ENCODE measurements around the gene TAS2R20.
"Not testable (repeated sequence)": the region's sequence is repeated elsewhere in the genome, so short reads cannot be mapped to it uniquely, and the experiment has no call there.

The TAS2R20 gene, protein sequence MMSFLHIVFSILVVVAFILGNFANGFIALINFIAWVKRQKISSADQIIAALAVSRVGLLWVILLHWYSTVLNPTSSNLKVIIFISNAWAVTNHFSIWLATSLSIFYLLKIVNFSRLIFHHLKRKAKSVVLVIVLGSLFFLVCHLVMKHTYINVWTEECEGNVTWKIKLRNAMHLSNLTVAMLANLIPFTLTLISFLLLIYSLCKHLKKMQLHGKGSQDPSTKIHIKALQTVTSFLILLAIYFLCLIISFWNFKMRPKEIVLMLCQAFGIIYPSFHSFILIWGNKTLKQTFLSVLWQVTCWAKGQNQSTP

DNA sequence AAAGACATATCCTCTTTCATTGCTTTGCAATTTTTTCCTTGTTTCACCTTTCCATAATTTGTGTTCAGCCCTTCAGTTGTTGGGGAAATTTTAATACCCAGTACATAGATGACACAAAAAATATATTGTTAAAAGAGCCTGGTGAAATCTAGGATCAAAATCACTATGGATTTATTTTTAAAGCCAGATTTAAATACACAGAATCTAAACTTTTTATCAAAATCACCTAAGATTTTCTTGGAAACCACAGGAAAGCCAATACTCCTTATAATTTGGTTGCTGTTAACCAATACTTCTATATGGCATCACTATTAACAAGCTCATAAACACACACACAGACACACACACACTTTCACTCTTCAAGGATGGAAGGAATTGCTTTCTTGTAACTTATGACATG lies at the start of gene TAS2R20:
Gene TAS2R20 (minus strand): TSS at position 101 of the 400 bp plus-strand sequence. CDS start 429 bp downstream, outside the sequence.
- DNase-seq (ENCODE audit: low read depth, low spot score): no peak

DNA sequence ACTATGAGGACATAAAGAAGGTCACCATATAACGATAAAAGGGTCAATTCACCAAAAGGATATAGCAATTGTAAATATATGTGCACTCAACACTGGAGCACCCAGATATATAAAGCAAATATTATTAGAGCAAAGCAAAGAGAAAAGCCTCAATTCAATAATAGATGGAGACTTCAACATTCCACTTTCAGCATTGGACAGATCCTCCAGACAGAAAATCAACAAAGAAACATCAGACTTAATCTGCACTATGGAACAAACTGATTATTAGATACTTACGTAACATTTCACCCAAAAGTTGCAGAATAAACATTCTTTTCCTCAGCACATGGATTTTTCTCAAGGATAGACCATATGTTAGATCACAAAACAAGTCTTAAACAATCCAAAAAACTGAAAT lies 43.3 kb upstream of the TAS2R20 start:
- not testable (repeated sequence) for DNase-seq (ENCODE audit: low read depth, low spot score)

DNA sequence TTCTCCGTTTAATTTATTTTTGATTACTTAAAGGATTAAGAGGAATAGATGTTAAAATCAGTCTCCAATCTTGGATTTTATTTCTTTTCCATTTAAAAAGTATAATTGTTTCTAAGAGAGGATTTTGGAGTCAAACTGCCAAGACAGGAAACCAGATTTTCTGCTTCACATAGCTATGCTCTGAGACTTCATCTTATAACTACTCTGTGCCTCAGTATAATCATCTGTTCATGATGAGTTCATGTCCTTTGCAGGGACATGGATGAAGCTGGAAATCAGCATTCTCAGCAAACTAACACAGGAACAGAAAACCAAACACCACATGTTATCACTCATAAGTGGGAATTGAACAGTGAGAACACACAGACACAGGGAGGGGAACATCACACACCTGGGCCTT lies 42.1 kb upstream of the TAS2R20 start:
- no peak for DNase-seq (ENCODE audit: low read depth, low spot score)

DNA sequence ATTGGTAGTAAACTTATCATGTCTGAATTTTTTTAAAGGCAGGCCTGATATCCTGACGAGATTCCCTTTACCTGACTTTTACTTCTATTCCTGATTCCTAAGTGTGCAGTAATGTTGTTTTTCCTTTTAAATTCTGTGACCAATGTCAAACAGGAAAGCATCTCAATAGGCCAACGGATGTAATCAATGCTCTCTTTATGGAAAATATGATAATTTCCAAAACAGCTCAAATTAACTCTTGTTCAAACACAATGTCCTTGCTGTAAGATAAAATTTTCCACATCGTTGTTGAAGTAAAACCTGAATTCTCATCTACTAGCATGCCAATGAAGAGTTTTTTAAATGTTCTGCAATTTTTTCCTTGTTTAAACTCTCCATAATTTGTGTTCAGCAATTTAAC lies 41.1 kb upstream of the TAS2R20 start:
- no peak for DNase-seq (ENCODE audit: low read depth, low spot score)

DNA sequence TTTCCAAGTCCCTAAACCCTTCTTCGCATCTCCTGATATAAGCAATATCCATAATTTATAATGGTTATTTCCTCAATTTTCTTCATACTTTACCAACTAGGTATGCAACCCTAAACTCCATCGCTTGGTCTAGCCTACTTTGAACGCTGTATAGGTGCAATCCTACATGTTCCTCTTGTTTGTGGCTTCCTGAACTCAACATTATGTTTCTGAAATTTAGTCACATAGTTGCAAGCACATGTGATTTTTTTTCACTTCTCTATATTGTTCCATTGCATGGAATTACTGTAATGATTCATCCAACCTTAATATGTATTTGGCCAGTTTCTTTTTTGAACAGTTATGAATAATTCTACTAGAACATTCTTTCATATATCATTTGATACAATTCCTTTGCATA lies 35.9 kb upstream of the TAS2R20 start:
- DNase-seq (ENCODE audit: low read depth, low spot score): not testable (repeated sequence)

DNA sequence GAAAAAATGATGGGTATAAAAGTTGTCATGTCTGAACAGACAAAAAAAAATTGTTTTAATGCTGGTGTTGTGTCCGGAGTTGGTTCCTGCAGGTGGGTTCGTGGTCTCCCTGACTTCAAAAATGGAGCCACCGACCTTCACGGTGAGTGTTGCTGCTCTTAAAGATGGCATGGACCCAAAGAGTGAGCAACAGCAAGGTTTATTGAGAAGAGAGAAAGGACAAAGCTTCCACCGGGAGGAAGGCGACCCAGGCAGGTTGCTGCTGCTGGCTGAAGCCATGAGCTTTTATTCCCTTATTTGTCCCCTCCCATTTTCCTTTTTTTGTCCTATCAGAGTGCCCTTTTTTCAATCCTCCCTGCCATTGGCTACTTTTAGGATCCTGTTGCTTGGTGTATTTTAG lies 33.2 kb upstream of the TAS2R20 start, which contains the start of gene TAS2R31:
Gene TAS2R31 (minus strand): TSS at position 101 of the 400 bp plus-strand sequence. CDS start 72 bp downstream, at position 29.
- no peak for DNase-seq (ENCODE audit: low read depth, low spot score)

DNA sequence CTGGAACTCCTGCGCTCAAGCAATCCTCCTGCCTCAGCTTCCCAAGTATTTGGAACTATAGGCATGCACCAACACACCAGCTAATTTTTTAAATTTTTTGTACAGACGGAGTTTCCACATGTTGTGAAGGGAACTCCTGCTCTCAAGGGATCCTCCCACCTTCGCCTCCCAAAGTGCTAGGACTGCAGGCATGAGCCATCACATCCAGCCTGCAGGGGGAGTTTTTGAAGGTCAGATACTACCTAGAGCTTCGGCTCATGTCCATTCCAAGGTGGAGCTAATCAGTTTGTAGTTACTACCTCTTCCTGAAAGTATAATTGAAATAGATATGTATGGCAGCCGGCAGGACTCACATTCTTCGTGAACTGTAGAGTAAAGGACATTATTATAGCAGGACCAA lies 28.0 kb upstream of the TAS2R20 start:
- no peak for DNase-seq (ENCODE audit: low read depth, low spot score)

DNA sequence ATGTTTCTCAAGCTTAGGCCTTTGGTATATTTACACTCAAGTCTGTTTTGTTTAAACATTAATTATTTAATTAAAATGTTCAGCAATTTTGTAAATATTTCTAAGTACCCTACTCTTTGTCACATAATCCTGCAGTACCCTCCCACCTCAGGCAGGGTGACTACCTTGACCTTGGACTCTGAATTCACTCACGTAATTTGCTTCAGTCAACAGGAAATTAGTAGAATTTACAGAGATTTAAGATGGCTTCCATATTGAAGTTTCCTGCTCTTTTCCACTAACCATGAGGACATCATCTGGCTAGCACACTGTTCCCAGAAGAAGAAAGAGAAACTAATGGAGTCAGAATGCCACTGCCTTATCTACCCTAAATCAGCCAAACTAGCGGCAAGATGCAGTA lies 25.3 kb upstream of the TAS2R20 start:
- DNase-seq (ENCODE audit: low read depth, low spot score): no peak

DNA sequence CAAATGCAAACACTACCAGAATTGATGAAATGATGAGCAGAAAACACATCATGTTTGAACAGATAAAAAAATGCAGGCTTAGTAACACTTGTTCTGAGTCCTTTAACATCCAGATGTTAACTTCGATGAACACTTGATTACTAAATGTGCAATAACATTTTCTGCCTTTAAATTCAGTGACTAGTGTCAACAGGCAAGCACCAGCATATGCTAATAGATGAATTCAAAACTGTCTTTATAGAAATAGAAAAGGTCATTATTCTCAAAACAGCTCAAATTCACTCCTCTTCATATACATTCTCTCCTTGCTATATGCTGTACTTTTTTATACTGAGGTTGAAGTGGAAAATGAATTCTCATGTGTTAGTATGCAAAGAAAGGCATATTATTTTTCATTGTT lies 24.4 kb upstream of the TAS2R20 start, which contains the start of gene TAS2R19:
Gene TAS2R19 (minus strand): TSS at position 101 of the 400 bp plus-strand sequence. CDS start 49 bp downstream, at position 52.
- no peak for DNase-seq (ENCODE audit: low read depth, low spot score)

DNA sequence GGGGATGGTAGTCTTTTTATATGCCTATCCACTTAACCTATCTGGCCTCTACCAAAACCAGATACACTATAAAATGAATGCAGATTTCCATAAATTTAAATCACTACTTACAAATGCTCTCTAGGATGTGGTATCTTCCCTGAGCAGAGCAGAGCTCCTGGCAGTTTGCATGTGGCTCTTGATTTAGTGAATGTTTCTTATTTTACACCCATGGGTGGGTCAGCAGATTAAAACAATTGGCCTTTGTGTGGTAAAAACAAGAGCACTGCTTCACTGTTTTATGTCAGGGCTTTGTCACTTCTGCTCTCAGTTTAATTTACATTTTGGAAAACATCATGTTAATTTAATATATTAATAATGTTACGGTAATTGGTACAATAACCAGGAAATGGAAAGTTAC lies 18.8 kb upstream of the TAS2R20 start:
- DNase-seq (ENCODE audit: low read depth, low spot score): no peak

DNA sequence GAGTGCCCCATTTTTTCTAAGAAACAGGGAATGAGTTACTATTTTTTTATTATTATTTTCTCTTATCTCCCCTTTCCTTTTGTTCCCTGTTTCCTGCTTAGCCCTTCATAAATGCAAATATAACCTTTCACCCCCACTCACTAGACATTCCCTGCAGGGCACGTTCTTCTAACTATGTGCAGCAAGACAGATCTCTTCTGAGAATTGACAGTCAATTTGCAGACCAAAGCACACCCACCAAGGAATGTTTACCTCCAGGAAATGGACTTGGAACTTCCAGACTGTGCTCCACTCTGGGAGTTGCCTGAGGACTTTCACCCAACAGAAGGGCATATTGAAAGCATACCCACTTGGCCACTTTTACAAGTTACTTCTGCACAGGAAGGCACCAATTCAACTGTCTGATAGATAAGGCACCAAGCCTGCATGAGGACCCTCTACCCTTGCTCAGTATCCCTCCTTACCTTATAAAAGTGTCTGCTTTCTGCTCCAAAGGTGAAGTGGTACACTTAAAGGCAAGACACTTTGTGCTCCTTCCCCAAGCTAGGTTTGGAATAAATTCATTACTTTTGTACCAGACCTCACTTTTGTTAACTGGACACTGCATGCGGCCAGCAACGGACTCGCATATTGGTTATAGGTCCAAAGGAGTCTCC lies 17.8 kb upstream of the TAS2R20 start:
- no peak for DNase-seq (ENCODE audit: low read depth, low spot score)

DNA sequence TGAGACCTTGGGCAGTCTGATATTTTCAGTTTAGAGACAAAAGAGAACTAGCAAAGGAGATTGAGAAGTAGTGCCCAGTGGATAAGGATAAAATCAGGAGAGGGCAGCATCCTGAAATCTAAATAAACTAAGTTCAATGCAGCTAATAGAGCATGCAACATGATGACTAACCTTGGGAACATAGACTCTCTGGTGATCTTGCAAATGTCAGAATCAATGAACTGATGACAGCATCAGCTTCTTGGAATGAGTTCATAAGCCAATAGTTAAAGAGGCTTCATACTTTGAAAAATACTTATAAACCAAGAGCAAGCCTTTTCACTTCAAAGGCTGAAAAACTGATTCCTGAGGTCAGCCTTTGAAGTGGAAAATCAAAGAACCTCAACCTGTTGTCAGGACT lies 16.1 kb upstream of the TAS2R20 start:
- no peak for DNase-seq (ENCODE audit: low read depth, low spot score)

DNA sequence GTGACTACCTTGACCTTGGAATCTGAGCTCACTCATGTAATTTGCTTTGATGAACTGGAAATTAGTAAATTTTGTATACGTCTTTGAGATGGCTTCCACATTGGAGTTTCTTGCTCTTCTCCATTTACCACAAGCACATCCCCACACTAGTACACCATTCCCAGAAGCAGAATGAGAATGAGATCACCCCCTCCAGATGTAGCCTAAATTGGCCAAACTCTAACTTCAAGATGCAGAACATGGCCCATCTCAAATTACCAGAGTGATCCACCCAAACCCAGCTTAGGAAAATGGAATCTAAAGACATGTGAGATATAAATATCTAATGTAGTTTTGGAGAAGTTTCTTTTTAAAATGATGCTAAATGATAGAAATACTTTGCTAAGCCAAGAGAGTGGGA lies 9.5 kb upstream of the TAS2R20 start:
- no peak for DNase-seq (ENCODE audit: low read depth, low spot score)

DNA sequence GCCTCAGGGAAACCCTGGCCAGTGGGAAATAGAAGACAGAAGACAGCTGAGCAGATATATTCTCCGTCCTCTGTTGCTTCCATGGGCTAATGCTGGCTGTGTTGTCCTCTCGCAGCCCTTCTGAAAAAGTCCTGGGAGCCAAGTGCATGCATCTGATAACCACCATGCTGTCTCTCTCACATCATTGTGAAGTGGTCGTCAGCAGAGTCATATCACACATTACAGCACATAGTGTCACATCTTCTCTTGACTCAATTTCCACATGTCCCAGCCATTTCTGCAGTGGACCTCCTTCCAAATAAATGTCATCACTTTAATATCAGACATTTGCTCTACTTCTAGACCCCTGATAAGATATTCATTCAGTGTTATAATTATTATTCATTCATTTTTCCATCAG lies 3.8 kb downstream of the TAS2R20 start:
- DNase-seq (ENCODE audit: low read depth, low spot score): no peak

DNA sequence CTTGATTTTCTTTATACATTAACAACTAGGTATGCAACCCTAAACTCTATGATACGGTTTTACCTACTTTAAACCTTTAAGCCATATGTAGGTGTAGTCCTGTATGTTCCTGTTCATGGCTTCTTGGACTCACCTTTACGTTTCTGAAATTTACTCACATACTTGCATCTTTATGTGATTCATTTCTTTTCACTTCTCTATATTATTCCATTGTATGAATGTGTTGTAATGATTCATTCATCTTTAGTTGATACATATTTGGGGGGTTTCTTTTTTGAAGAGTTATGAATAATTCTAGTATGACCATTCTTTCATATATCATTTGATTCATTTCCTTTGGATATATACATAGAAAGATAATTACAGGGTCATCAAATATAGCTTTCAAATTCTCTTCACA lies 9.0 kb downstream of the TAS2R20 start:
- no peak for DNase-seq (ENCODE audit: low read depth, low spot score)

DNA sequence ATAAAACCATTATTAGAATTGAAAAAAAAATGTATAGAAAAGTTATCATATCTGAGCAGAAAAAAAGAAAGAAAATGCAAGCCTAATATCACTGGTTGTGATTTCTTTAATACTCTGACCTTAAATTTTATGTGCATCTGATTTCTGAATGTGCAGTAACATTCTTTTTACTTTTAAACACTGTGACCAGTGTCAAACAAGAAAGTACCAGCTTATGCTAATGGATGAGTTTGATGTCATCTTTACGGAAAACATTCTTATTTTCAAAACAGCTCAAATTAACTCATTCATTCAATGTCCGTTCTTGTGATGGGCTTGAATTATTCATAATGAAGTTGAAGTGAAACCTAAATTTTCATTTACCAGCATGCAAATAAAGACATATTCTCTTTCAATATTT lies 11.3 kb downstream of the TAS2R20 start, which contains the start of gene TAS2R50:
Gene TAS2R50 (minus strand): TSS at position 101 of the 400 bp plus-strand sequence. CDS start 52 bp downstream, at position 49.
- DNase-seq (ENCODE audit: low read depth, low spot score): no peak

DNA sequence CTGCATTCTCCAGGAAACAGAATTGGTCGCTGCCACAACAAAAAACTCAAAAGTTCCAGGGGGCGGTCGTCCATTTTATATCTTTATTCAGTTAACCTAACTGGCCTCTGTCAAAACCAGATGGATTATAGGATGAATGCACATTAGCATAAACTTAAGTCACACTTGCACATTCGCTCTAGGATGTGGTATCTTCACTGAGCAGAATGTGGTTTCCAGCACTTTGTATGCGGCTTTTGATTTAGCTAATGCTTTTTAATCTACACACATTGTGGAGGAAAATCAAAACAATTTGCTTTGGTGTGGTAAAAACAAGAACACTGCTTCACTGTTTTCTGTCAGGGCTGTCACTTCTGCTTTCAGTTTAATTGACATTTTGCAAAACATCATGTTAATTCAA lies 15.9 kb downstream of the TAS2R20 start:
- DNase-seq (ENCODE audit: low read depth, low spot score): no peak

DNA sequence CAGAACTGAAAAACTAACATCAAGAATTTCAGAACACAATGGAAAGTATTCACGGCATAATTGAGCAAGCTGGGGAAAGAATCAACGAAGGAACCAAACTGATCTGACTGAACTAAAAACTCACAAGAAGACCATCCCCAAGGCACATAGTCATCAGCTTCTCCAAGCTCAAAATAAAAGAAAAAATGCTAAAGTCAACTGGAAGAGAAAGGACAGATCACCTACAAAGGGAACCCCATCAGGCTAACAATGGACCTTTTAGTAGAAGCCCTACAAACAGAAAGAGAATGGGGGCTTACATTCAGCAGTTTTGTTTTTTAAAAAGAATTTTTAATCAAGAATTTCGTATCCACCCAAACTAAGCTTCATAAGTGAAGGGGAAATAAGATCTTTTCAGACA lies 23.1 kb downstream of the TAS2R20 start:
- no peak for DNase-seq (ENCODE audit: low read depth, low spot score)

DNA sequence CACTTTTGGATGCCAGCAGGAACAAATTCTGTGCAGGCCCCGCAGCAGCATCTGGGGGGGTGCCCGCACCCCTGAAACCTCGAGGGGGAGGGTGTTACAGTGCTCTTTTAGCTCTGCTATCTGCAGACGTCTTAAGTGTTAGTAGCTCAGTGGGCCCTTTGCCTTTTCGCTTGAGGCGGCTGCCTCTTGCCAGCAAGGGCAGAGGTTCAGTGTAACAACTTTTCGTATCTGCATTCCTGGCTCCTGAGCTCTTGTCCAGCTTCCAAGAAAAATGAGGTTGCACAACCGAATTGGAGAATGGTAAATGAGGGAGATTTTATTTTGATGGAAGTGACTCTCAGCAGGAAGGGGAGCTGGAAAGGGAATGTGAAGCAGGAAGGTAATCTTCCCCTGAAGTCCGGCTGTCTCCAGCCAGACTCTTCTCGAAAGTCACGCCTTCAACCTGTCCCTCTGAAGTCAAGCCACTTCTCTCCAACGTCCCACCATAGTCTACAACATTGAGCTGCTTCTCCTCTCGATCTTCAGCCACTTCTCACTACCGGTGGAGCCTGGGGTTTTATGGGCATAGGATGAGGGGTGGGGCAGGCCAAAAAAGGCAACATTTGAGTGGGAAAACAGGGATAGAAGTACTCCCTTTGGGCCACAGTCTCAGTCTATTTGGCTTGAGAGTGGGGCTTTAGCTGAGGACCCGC lies 29.2 kb downstream of the TAS2R20 start:
- no peak for DNase-seq (ENCODE audit: low read depth, low spot score)

DNA sequence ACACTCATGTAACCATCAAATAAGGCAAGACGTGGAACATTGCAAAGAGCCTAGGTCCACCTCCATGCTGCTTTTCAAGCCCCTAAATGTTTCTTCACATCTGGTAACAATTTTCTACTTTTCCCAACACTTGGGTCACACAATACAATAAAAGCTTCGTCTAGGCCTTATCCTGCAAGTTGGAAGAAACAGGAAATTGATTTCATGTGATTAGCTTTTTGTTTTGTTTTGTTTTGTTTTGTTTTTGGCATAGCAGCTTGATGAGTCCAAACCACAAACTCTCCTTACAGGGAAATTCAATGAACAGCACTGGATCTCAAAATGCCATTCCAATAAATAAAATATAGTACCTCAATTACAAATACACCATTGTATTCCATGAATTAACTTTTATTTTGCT lies 30.7 kb downstream of the TAS2R20 start:
- DNase-seq (ENCODE audit: low read depth, low spot score): no peak

DNA sequence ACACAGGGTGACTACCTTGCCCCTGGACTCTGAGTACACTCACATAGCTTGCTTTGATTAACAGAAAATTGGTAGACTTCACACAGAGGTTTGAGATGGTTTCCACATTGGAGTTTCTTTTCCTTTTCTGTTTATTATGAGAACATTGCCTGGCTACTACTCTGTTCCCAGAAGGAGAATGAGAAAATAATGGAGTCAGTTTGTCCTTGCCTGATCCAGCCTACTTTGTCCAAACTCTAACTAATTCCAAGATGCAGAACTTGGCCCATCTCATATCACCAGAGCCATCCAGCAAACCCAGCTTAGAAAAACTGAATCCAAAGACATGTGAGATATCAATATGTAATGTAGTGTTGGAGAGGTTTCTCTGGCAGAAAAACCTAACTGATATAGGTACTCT lies 31.8 kb downstream of the TAS2R20 start:
- no peak for DNase-seq (ENCODE audit: low read depth, low spot score)

DNA sequence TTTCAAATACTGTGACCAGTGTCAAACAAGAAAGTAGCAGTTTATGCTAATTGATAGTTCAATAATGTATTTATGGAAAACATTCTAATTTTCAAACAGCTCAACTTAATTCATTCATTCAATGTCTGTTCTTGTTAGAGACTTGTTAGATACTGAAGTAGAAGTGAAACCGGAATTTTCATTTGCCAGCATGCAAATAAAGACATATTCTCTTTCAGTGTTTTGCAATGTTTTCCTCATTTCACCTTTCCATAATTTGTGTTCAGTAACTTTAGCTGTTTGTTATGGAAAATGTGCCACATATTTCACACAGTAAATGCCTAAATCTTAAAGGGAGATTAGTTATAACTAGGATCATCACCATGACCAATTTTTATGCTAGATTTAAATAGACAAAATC lies 32.6 kb downstream of the TAS2R20 start:
- no peak for DNase-seq (ENCODE audit: low read depth, low spot score)

All from activated CD4-positive, CD25-positive, alpha-beta regulatory T cell treated with anti-CD3 and anti-CD28 coated beads, Interleukin-2, amount 50 U/mL, for 16 hours (primary cell).